Activated T-helper 2 cell treated with anti-CD3 and anti-CD28 coated beads, Interferon-gamma antibody, Interleukin-2, Interleukin-4, amounts not matched to agents 10 μg/mL and 5 μg/mL and 100 μg/mL, durations not matched to agents 14 hours and 24 hours and 36 hours (primary cell): Measurements from ENCODE around the gene NUTM2F. TPM values are rescaled to one million over a fixed set of nuclear protein-coding genes. Genes with fewer than 3 reads are reported as not detected.

Experiments used
- total RNA-seq: library from RNA; stranded (reverse); gene quantifications from 2 replicates; pipeline ENCODE4 v1.2.3, GENCODE V29; 2022

Gene NUTM2F
- total RNA-seq, 1 donor from 2014 or later: not detected

Other genes starting within 250 kb of the NUTM2F start
- gene PTPDC1, start 244.2 kb downstream of the NUTM2F start, total RNA-seq: 7.1 and 7.2 TPM in 2 replicates
- gene ZNF169, start 69.3 kb downstream of the NUTM2F start, total RNA-seq: 8.9 and 9.0 TPM in 2 replicates
- not detected in 2 replicates for gene PCAT7, start 226.4 kb upstream of the NUTM2F start, total RNA-seq